Germinal center (tissue), 1 donor: ENCODE results near the gene STAB2.
"Not testable (repeated sequence)": the region's sequence is repeated elsewhere in the genome, so short reads cannot be mapped to it uniquely, and the experiment has no call there.

Source experiments
- DNase-seq: peaks from one replicate; pipeline ENCODE4 v3.0.0; 2012; ENCODE audit warnings: mixed read lengths, low spot score

STAB2 gene

DNA sequence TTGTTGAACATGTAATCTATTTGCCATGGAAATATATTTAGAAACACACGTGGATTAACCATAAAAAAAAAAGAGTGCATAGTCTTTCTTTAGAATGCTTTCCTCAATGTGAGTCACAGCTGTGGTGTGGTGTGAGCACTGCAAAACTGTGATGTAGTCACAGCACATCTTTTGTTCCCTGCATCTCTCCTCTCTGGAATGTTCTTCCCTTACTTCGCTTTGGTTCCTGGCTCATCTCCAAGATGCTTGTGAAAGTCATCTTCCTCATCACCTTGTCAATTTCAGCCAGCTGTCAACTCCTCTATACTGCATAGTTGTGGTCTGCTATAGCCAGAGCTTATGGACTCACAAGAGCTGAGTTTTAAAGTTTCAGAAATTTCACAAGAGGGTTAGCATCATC, 60.2 kb downstream of the STAB2 start:
- no peak for DNase-seq

DNA sequence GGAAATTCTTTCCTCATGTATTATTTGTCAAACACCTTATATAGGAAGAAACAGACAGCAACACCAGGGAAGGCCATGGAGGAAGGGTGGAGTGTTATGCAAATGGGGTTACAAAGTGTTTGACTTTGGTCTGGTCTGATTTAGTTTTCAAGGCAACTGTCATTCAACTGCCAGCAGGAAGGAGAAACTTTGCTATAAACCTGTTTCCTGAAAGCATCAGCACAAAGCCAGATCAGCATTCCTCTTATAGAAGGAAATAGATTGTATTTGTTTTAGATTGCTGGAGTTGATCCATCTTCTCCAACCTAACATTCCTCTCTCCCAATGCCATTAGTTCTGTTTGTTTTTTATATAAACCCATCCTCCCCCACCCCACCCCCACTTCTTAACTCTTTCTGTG, 65.7 kb downstream of the STAB2 start:
- no peak for DNase-seq

DNA sequence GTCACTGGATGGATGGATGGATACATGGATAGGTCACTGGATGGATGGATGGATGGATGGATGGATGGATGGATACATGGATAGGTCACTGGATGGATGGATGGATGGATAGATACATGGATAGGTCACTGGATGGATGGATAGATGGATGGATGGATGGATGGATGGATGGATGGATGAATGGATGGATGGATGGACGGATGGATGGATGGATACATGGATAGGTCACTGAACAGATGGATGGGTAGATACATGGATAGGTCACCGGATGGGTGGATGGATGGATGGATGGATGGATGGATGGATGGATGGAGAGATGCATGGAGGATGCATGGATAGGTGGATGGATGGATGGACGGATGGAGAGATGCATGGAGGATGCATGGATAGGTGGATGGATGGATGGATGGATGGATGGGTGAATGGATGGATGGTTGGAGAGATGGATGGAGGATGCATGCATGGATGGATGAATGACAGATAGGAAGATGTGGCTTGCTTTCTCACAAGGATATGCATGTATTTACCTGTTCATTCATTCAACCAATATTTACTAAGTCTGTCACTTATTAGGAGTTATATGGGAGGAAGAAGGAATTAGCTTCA, 66.6 kb downstream of the STAB2 start:
- not testable (repeated sequence) for DNase-seq

DNA sequence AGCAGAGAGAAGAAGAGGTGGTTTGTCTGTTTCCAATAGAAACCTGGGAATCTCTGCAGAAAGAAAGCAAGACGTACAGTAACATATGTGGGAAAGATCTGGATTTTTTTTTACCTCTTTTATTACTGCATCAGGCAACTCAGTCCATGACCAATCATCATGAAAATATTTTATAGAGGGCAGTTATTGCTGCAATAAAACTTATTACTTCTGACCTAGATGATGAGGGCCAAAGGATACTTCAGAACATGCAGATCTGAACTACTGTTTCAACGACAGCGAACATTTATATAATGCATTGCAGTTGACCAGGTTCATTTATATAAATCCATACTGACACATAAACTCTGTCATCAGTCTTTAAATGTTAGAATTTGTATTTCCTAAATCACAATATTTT, 67.7 kb downstream of the STAB2 start:
- no peak for DNase-seq

DNA sequence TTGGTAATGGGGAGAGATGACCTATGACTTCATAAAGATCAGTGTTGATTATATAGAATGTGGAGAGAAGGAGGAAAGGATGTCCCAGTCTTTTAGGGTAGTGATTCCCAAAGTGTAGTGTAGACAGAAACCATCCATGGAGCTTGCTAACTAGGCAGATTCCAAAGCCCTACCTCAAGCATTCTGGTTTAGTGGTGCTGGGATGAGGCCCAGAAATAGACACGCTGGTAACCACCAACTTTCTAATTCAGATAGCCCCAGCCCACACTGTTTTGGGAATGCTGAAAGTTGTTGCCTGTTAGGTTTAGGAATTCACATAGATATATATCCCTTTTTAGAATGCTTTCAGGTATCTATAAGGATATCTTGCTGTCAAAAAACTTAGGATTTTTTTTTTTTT, 69.2 kb downstream of the STAB2 start:
- DNase-seq: no peak

DNA sequence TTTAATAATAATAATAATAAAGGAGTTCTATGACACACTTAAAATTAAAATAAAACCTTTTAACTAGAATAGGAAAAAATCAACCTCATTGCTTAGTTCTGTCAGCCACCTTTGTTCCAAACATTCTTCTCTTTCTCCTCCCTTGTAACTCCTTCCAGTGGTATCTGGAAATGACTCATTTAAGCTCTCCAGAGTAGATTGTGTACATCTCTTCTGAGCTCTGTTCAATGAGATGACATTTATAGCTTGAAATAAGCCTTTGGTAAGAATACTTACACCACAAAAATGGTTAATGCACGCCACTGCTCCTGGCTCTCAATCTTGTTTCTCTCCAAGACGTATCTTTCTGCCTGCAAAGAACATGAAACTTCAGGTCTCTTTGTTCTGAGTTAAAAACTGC, 70.3 kb downstream of the STAB2 start:
- DNase-seq: no peak

DNA sequence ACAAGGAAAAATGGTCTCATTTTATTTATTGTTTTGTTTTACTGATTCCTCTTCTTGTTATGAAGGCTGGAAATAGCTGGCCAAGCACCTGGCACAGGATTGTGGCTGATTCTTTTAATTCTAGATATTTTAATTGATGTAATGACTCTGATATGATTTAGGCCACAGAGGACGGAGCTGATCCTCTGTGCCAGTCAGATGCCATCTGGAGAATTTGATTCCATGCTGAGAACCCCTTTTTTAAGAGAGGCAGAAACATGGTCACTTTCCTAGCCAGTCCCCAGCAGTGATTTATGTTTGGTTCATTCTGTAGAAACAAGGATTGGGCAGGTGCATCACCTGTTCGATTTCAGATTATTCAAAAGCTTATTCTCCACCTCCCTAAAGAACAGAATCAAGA, 77.6 kb downstream of the STAB2 start:
- no peak for DNase-seq

DNA sequence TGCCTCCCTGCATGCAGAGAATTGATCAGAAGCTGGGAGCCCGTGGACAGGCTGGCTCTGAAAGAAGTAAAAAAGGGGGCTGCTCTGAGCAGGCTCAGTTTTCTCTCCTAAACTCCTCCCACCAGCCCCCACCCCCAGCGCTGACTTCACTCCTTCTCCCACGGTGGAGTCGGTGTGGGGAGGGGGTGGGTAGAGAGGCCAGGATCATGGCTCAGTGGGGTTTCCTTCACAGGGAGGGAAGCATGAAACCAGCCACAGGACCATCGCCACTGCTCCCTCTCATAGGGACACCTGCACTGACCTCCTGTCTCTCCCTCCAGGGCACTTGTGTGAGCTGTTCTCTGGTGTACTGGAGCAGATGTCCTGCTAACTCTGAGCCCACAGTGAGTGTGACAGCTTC, 78.9 kb downstream of the STAB2 start:
- DNase-seq: no peak

DNA sequence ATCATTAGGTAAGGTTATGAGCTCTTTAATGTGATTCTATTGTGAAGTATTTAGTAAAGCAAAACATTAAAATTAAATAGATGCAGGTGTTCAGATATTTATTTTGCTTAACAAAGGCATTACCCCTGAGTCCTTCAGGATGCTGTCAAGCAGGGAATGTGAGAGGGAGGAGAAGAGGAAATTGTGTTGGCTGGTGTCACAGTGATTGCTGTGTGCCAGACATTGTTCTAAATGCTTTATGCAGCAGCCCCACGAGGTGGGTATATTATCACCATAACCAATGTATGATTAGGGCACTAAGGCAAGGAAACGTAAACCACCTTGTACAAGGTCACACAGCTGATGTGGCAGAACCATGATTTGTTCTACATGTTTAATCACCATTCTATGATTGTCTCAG, 80.1 kb downstream of the STAB2 start:
- DNase-seq: no peak

DNA sequence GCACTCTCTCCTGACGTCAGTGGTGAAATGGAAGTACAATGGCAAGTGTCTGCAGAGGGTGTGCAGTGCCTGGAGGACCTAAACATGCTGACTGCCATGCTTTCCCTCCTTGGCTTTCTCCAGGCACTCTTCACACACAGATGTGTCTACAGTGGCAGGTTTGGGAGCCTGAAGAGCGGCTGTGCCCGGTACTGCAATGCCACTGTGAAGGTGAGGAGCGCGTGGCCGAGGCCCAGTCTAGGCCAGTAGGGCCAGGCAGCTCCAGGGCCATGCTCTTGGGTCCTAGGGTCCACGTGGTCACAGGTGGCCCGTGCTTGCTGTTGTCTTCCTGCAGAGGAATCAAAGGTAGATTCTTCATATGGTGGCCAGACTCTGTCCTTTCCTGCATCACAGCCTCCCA, 81.4 kb downstream of the STAB2 start:
- no peak for DNase-seq

DNA sequence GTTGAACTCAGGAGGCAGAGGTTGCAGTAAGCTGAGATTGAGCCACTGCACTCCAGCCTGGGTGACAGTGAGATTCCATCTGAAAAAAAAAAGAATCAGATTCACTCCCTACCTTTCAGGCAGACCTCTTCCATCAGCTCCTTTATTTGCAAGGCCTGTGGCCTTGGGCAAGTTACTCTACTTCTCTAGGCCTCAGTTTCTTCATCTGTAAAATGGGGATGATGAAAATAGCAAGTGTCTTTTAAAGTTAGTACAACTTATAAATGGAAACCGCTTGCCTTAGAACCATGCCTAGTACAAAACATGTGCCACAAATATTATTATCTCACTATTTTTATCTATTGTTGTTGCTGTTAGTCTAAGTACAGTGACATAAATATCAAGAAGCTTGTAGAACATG, 84.3 kb downstream of the STAB2 start:
- DNase-seq: no peak

DNA sequence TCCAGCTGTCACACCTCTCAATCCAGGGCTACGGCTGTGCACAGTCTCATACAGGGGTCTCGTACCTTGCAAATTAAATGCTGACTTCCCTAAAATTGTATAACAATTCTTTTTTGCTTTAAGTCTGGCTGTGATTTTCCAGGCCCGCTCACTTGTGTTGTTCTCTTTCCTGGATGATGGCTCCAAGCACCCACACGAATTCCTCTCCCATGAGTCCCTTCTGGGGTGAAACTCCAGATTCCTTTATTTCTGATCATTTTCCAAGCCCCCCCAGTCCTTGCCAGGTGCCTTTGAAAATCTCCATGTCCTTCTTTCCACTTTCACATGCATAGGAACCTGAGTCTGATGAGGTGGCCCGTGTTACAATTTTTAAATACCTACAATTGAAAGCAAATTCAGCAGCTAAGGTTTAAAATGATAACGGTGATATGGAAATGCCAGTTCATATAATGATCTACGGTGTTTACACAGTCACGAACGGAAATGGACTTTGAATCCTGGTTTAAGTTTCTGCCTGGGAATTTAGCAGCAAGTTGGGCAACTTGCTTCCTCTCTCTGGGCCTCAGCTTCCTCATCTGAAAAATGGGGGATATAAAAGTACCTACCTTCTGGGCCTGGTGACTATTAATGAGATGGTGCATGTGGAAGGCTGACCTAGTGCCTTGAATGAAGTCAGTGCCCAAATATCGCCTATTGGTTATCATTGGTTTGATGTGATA, 85.5 kb downstream of the STAB2 start:
- DNase-seq: no peak

DNA sequence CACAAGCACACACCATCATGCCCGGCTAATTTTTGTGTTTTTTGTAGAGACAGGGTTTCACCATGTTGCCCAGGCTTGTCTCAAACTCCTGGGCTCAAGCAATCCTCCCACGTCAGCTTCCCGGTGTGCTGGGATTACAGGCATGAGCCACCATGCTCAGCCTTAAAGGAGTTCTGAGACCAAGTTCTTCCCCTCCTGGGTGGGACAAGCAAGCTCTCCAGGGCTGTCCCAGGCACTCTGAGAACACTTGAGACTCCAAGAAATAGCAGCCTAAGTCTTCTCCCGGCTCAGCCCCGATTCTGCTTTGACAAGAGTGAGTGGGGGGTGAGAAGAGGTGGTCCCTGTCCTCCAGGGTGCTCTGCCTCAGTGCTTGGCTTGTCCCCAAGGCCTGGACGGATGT, 86.4 kb downstream of the STAB2 start:
- DNase-seq: no peak

DNA sequence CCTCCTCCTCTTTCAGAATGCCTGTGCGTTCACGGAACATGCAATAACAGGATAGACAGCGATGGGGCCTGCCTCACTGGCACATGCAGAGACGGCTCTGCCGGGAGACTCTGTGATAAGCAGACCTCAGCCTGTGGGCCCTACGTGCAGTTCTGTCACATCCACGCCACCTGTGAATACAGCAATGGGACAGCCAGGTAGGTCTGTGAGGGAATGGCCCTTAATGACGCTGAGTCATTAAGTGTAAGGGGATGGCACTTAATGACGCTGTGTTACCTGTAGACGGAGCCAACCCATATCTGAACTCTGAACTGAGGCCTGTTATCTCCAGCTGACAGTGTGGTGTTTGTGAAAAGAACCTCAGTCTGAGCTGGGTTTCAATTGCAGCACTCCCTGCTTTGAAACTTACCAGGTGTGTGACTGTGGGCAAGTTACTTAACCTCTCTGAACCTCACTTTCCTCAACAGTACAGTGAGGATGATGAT, 86.9 kb downstream of the STAB2 start:
- no peak for DNase-seq

DNA sequence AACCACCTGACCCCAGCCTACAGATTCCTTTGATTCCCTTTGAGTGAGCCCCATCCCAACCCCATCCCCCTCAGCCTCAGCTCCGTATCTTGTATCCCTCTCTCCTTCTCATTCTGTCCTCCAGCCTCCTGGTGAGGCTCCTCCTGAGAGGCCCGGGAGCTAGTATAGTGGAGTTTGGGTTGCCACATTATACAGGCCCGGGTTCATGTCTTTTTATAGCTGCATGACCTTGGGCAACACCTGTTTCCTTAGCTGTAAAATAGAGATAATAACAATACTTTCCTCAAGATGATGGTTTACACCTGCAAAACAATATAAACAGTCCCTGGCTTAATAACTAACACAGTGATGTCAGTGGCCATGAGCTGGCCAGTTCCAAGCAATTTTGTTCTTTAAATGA, 89.8 kb downstream of the STAB2 start:
- DNase-seq: no peak

DNA sequence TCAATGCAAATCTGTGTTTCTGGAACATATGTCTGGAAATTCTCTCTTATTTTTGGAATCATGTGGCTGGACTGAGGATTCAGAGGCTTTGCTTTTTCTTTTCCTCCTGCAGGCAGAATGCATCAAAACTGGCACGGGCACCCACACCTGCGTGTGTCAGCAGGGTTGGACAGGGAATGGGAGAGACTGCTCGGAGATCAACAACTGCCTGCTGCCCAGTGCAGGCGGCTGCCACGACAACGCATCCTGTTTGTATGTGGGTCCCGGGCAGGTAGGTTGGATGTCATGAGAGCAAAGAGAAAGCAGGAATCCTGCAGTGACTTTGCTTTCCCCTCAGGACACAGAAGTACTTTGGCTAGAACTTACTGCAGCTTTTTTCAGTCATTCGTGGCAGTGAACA, 90.3 kb downstream of the STAB2 start:
- no peak for DNase-seq

DNA sequence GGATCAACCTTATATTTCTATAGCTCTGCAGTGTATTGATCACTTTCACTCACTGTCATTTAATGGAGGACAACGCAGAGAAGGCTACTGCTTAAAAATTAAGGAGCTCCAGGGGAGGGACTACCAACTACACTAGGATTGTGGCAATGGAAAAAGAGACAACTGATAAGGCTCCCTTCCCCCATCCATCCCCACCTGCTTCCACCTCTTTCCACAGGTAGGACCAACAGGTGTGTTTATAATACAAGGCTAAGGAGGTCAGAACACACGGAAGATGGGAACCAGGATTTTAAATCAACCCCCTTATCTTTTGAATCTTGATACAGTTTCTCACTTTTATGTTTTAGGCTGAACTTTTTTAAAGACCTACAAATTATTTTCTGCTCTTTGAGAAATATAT, 90.8 kb downstream of the STAB2 start:
- DNase-seq: no peak

DNA sequence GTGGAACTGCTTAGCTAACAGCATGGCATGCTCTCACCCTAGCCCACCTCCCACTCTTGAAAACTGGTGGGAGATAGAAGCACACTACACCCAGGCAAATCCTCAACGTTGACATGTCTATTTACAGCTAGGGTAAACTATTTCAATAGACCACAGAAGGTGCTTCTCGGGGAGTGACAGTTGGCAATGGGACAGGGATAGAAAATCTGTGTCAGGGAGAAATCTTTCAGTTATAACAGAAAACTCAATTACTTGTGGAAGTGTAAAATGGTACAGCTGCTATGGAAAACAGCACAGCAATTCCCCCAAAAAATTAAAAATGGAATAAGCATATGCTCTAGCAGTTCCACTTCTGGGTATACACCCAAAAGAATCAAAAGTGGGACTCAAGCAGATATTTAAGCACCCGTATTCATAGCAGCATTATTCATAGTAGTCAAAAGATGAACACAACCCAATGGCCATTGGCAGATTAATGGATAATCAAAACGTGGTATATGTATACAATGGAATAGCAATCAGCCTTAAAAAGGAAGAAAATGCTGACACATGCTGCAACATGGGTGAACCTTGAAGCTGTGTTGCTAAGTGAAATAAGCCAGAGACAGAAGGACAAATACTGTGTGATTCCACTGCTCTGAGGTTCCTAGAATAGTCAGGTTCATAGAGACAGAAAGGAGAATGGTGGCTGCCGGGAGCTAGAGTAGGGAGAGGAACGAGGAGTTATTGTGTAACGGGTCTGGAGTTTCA, 92.5 kb downstream of the STAB2 start:
- no peak for DNase-seq

DNA sequence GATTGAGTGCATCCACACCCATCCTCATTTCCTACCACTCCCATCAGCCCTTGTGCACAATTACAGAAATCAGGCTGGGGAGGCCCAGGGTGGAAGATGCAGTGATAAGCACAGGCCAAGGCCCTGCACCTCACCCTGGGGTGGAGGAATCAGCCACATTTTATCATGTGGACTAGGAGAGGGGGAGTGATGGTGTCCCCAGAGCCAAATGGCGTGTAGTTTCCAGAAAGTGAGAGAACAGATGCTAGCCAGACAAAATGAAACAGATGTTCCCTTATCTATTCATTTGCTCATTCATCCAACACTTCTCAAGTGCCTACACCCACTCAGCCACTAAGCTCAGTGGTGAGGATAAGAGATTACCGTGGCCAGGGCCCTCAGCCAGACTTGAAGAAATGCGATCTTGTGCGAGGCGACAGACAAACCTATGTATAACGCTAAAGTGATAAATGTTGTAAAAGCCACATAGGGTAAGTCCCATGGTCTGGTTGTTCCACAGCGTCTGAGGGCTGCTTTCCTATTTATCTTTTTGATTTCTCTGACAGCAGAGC, 93.6 kb downstream of the STAB2 start:
- DNase-seq: no peak

DNA sequence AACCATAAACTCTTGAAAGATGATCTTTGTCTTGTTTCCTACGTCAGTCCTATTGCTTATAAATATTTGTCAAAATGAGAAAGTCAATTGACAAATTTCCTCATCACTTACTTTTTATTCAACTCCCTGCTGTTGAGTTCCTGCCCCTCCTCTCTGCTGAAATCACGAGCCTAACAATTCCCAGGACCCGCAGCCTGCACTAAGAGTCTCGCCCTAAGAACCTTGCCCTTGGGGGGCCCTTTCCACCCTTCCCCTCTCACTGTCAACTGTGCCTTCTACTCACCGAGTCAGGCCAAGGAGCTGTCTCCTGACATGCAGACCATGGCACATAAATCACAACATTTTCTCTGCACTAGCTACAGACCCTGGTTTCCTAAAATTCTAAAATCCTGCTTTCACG, 99.0 kb downstream of the STAB2 start:
- no peak for DNase-seq

DNA sequence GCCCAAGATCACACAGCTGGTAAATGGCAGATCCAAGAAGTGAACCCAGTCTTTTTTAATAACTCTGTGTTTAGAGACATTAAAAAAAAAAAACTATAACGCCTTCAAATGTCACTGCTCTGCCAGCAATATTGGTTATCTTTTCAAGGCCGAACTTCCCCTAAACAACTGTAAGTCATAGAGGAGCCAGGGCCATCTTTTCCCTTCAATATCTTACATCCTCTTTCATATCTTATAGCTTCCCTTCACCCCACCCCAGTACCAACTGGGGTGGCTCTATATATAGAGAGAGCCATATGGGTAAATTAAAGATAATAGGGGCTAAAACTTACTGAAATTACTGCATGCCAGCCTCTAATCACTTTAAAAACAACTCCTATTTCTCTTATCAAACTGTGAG, 100.2 kb downstream of the STAB2 start:
- no peak for DNase-seq

DNA sequence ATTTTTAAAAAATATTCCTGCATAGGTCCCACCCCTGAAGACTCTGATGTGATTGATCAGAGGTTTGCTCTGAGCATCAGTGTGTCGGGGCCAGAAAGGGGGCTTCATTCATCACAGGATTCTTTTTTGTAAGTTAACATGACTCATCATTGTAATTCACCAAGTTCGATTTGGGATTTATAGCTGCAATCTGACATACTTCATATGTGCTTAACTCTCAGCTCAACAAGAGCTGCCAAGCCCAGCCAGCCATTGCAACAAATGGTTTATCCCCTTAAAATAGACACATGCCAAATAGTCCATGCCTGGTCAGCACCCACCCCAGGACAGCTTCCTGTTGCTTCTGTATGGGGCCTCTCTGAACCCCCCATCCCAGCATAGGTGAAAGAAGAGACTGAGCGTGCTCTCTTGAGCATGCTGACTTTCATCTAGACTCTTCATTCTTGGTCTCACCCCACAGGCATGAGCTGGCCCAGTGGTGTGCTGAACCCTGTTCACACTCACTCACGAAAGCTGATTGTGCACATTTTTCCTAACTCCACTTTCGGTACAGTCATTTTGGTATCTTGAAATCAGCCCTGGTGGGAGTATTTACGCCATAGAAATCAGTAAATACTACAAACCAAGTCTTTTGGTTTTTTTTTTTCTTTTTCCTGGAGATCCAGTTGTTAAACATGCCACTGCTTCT, 101.4 kb downstream of the STAB2 start:
- DNase-seq: no peak
